ENCODE data around the gene RBP3. TPM values are rescaled to one million over a fixed set of nuclear protein-coding genes. Genes with fewer than 3 reads are reported as not detected.

Gene RBP3
- total RNA-seq, 1 donor from 2014 or later = not detected

DNA sequence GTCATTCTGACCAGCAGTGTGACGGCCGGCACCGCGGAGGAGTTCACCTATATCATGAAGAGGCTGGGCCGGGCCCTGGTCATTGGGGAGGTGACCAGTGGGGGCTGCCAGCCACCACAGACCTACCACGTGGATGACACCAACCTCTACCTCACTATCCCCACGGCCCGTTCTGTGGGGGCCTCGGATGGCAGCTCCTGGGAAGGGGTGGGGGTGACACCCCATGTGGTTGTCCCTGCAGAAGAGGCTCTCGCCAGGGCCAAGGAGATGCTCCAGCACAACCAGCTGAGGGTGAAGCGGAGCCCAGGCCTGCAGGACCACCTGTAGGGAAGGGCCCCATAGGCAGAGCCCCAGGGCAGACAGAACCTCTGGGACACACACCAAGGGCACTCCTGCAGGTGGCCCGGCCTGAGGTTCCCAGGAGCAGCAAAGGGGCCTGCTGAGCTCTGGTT, 9.0 kb downstream of the RBP3 start:
- no peak for DNase-seq (ENCODE audit: low read depth in 2 of 2)

DNA sequence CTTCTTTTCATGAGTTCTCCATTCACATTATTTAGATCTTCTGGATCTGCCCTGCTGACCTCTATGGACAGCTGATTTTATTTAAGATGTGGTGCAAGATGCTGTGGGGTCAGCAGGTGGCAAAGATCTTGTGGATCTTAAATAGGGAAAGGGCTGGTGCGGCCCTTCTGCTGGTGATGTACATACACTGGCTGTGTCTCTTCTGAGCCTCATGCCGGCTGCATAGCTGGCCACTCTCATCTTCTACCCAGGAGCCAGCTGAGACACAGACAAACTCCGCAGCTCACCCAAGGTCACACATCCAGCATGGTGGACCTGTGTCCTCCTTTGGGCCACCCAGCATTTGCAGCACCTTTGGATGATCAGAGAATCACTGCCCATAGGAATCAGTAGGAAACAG, 9.7 kb downstream of the RBP3 start:
- no peak for DNase-seq (ENCODE audit: low read depth in 2 of 2)

DNA sequence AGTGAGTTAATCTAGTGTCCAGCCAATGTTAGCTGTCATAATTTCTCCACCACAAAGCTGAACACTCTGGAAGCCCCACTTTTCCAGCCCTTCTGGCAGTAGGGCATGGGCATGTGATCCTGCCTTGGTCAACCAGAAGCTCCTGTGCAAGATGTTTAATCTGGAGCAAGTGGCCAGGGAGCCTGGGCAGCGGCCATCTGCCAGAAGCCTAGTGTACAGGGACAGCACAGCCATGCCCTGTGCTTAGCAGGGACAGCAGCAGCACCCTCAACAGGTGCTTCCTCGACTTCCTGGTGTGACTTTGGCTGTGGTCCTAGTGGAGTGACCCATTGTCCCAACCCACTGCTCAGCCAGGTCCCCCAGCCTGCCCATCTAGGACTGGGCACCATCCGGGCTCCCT, 10.3 kb downstream of the RBP3 start:
- DNase-seq (ENCODE audit: low read depth in 2 of 2) = no peak

DNA sequence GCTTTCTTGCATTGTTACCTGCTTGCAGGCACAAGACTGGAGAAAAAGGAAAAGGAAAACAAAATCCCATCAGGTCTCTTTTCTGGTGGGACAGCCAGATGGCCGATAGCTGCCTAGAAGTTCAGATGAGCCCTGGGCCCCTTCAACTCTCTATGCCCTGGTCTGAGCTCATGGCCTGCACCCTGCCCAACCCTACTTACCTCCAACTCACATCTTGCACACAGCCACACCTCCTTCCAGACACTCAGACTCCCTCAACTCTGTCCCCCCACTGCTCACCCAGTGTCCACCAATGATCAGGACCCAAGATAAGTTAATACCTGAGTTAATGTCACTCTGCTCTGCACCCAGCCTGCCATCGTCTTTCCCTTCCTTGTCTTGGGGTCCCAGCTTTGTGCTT, 10.9 kb downstream of the RBP3 start:
- DNase-seq (ENCODE audit: low read depth in 2 of 2) = no peak

DNA sequence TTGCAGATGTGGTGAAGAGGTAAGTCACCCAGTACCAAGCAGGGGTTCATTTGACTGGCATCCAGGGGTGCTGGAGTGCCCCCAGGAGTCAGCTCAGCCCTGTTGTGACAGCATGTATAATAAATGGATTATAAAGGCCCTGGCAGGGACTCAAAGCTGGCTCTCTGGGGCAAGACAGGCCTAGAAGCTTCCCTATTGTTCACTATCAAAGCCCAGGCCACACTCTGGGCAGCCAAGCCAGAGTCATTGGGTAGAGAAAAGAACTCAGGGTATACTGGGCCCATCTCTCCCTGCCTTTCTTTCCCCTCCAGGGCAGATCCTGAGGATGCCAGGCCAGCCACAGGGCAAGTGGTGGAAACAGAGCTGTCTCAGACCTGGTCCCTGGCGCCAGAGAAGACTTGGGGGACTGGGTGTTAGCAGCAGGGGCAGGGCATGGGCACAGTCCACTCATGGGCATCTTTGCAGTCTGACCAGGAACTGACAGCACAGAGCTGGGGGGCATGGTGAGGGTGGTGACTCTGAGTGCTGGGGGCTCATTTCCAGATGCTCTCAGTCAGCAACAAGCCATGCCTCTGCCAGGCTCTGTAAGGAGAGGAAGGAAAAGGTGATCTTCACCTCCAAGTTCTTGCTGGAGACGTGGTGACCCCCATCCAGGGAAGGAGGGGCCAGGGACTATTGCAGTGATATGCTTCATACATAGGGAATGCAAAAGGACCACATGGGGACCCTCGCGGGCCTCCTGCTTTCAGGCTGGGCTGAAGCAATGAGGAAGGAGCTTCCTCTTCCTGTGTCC, 11.7 kb downstream of the RBP3 start:
- DNase-seq (ENCODE audit: low read depth in 2 of 2) = no peak

DNA sequence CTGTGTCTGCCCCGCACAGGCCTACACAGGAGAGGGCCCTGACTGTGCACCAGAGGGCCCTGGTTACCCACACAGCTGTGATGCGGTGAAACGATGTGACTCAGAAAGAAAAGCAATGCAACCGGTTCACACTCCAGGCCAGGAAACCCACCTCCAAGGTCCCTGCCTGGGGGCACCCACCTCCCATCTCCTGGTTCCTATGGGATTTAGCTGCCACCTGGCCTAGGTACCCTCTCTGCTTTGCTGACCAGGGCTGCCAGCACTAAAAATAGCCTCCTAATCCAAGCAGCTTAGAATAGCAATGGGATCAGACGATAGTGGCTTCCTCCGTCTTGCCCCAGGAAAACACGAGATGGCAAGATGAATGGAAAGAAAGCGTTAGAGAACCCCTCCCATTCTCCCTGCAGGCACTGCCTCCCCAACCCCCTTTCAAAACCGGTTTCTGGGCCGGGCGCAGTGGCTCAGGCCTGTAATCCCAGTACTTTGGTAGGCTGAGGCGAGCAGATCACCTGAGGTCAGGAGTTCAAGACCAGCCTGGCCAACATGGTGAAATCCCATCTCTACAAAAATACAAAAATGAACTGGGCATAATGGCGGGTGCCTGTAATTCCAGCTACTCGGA, 12.4 kb downstream of the RBP3 start:
- DNase-seq (ENCODE audit: low read depth in 2 of 2) = no peak

DNA sequence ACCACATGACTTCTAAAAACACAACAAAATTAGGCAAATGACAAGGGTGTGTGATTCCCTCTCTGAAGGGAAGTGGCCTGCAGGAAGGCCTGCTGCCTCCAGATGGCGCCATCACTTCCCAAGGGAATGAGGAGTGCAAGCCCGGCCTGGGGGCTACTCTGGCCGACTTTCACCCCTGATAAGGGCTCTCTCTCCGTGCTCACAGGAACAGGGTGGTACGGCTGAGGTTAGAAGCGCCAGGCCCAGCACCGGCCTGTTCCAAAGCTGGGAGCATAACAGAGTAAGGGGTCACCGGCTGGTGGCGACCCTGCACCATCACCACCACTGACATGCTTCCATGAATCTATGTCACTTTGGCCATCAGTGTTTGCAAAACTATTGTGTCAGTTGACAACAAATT, 13.1 kb downstream of the RBP3 start:
- peak; percentile 54 to 63 for DNase-seq (ENCODE audit: low read depth in 2 of 2)

DNA sequence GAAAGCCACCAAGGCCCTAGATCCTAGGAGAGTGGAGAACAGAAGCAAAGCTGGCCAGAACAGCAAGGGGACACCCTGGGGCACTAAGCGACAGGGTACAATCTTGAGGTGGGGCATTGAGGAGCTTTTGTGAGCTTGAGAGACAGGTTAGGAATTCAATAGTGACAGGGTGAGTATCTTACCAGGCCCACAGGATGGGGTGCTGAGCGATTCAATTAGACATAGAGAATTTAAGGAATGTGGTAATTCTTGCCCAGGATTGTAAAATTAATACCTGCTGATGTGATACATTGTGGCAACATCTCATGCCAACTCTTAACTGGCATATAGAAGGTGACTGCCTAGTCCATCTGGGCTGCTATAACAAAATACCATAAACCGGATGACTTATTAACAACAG, 14.0 kb downstream of the RBP3 start:
- DNase-seq (ENCODE audit: low read depth in 2 of 2) = no peak

DNA sequence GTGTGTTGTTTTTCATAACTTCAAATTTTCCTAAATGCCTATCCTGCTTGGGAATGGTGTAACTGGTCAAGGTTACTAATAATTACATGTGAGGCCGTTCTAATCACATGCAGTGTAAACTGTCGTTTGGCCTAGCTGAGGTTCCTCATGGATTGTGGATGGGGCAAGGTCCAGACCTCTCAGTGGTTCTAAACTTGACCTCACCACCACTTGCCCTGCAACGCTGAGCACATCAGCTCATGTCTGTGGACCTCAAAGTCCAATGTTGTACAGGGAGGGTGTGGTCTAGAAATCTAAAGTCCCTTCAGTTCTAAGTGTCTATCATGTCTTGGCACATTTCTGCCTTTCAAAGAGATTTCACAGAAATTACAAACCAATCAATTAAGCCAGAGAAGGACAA, 15.6 kb downstream of the RBP3 start:
- DNase-seq (ENCODE audit: low read depth in 2 of 2) = no peak

DNA sequence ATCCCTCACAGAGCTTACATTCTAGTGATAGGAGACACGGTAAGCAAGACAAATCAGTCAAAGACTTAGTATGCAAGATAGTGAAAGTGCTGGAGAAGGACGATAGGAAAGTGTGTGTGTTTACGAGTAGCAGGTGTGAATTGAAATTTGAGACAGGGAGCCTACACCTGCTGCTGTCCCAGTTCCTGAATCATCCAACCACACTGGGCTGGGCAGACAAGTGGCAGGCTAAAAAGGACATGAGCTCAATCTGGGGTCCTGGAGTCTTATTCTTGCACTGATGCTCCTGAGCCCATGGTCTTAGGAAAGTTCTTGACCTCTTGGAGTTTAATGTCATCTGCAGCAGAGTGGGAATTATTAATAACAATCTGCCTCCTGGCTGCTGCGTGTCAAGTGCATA, 16.2 kb downstream of the RBP3 start:
- no peak for DNase-seq (ENCODE audit: low read depth in 2 of 2)

DNA sequence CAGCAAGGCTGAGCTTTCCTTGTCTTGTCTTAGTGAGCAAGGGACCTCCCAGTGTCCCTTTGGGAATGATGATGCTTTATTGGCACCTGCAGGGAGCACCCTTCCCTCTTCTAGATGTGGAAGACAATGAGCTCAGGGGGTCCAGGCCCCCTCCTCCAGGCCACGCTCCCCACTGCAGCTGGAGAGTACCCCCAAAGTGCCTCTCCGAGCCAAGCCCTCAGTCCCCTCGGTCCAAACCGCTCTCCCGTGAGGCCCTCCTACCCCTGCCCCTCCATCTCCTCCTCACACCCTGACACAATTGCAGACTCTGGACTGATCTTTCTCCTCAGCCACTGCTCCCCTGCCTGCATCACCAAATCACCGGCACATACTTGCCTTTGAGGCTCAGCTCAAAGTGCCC, 16.7 kb downstream of the RBP3 start:
- DNase-seq (ENCODE audit: low read depth in 2 of 2) = no peak

DNA sequence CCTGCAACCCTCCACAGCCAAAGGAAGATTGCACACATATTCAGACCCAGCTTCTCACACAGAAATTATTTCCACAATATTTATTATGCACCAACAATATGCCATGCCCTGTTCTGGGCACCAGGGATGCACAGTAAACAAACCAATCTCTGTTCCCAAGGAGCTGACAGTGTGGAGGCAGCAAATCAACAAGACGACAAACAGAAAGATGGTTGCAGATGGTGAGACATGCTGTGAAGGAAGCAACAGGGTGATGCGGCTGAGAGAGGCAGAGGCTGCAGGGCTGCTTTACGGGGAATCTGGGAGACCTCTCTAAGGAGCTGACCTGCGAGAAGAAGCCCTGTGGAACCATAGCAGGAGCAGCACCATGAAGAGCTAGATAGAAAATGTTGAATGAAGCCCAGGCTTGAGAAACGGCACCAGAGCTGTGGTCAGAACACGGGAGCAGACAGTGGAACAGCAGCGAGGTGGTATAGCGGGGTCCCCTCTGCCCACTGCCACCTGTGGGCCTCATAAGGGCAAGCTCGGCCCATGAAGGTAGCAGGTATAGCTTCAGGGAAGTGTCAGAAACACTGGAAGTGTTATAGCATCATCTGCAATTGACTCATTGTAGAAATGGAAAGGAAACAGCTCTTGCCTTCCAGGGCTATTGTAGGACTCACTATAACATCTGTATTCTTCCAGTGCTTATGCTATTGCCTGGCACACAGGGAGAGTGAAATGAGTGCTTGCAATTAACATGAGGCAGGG, 17.4 kb downstream of the RBP3 start:
- DNase-seq (ENCODE audit: low read depth in 2 of 2) = no peak

DNA sequence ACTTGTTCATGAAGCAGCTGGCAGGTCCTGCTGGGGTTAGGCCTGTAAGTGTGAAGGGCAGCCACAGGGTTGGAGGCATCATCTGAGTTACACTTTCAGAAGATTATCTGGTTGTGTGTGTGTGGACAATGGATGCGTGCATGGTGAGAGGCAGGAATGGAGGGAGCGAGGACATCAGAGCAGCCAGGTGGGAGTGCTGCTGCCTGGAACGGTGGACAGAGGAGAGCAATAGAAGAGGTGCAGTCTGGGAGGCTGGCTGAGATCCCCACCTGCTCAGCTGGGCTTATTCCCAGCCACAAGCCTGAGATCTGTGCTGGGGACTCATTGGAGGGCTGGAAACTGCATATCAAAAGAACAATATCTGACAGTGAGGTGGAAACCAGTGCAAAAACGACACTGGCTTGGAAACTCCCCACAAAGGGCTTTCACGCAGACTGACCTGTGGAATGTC, 18.0 kb downstream of the RBP3 start:
- no peak for DNase-seq (ENCODE audit: low read depth in 2 of 2)

DNA sequence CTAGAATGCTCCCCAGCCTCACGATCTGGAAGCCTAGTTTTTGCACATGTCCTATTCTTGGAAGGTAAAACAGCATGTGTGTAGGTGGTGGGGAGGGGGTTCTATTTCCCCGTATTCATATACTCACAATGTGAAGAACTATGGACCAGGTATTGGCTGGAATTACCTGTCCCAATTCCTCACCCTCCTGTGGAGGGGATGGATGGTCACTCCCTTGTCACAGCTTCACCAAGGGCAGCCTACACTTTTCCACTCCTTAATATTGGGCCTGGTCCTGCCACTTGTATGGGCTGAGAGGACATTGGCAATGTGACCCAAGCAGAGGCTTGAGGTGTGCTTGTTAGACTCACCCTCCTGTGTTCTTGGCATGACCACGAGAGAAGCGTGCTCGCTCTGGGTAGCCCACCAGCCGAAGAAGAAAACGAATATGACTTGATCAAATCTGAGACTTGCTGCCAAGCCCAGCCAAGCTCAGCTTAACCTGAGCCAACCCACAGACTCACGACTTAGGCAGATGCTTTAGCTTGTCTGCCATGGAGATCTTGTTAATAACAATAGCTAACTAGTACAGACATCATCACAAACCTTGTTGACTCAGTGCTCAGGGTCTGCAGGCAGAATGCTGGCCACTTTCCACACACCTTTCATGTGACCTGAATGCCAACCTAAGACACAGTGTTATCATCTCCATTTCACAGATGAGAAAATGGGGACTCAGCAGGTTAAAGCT, 18.7 kb downstream of the RBP3 start:
- DNase-seq (ENCODE audit: low read depth in 2 of 2) = no peak

DNA sequence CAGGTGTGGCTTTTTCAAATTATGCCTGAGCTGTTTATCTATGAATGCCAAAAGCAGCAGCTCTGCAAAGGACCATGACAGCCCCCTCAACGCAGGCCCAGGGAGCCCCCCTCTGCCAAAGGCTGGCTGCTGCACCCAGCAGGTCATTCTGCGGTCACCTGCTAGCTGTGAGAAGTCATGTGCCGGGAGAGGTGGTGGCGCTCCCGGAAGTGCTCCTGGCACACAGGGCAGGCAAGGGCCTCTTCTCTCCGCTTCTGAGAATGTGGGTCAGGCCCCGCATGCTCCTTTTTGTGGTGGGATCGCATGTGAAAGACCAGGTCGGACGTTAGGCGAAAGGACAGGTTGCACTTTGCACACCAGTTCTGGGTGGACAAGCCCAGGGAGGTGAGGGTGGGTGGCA, 19.5 kb downstream of the RBP3 start:
- no peak for DNase-seq (ENCODE audit: low read depth in 2 of 2)

DNA sequence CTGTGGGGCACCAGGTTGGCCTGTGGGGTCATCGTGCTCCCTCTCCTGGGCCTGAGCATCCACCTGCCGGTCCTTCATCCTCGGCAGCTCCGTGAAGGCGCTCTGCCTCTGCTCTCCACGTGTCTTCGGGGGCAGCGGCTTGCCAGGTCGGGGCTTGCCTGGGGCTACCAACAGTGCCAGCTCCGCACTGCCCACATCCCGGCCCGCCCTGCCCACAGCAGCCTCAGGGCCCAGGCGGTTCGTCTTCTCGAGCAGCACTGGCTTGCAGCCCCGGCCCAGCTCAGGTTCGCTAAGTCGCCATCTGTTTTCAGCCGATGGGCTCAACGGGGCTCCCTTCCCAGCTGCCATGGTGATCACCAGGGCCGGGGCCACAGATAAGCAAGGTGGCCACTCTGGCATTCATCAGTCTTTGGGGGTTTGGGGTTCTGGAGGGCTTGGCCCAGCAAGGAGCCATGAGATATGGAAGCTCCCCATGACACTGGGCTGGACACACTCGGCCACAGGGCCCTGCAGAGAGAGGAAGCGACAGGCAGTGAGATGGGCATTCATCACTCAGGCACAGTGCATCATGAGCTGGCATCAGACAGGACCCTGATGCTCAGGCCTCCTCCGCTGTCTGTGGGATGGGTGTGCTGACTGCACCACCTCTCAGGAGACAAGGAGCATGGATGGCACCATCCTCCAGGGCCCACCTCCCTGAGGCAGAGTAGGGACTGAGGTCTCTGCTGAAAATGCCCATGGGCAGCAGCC, 20.4 kb downstream of the RBP3 start:
- no peak for DNase-seq (ENCODE audit: low read depth in 2 of 2)

DNA sequence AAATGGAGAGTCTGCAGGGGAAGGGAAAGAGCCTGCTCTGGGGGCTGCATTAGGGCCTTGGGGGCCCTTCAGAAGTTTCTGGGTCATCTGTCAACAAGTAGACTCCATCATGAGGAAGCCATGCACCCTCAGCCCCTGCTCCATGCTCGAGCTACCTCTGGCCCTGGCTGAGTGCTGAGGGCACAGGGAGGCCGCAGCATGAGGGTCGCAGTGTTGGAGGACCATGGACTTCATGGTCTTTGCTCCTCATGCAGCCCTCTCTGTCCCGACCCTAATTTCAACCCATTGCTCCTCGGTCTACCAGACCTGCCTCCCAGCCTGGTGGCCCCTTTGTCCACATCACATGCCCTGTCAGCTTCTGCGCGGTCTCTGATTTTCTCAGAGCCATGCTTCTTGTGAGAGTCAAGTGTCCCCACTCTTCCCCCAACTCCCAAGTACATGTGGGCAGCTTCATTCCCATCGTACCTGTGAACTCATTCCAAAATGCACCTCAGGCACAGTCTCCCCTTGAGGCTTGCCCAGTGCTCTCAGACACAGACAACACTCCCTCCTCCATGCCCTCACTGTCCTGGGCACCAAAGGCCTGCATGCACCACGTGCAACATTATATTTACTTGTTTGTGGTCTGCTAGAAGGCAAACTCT, 21.2 kb downstream of the RBP3 start:
- no peak for DNase-seq (ENCODE audit: low read depth in 2 of 2)

DNA sequence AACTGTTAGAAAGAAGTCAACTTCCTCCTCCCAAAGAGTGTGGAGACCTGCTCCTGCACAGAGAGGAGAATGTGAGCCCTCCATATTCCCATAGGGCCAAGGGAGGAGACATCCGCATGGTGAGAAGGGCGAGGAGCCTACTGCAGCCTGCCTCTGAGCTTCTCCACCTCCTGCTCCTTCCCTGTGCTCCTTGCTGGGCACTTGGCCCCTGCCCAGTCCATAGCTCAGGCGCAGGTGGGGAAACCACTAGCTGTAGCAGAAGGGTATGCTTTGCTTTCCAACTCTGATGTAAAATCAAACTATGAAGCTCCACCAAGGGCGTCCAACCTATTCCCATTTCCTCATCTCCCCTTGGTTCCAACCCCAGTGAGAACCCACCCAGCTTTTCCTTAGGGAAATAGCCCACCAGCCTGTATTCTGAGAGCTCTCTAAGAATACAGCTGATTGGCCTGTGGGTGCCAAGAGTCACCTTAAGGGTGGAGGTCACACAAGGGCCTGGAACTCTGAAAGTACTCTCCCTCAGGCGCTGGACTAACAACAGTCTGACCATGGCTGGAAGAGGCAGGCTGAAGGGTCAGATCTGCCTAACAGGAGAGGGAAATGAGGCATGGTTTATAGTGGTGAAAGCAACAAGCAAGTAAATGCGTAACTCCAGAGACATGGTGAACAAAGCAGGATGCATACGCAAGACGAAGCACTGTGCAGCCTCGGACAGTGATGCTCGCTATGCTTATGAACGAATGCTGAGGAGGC, 22.0 kb downstream of the RBP3 start:
- no peak for DNase-seq (ENCODE audit: low read depth in 2 of 2)

DNA sequence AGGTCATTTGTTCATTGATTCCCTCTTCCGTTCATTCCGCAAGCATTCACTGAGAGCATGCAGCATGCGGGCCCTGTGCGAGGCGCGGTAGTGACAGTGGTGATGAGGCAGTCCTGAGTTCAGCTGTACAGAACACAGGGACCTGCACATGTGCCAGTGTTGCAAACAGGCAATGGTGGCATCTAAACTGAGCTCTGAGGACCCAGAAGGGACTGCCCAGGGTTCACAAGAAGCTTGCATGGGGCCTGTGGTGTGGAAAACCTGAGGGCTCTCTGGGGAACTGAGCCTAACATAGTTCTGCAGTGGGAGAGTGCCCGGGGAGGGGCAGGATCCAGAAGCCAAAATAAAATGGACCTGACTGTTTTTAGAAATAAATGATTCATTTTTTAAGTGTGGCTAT, 22.7 kb downstream of the RBP3 start:
- DNase-seq (ENCODE audit: low read depth in 2 of 2) = no peak

Data from lung microvascular endothelial cell (primary cell).